GM21723 (cell line): ENCODE results near the gene RSBN1.

Source experiments
- ATAC-seq: cut with Tn5 transposase; IDR thresholded peaks from one replicate; pipeline ENCODE4 v1.9.1; 2021; ENCODE audit warnings: mild to moderate bottlenecking, moderate library complexity; ENCODE audit not compliant: unreplicated experiment

The RSBN1 gene

GRCh38 chr1:113813218-113813617, 942 bp upstream of the RSBN1 start:
- no peak for ATAC-seq

DNA sequence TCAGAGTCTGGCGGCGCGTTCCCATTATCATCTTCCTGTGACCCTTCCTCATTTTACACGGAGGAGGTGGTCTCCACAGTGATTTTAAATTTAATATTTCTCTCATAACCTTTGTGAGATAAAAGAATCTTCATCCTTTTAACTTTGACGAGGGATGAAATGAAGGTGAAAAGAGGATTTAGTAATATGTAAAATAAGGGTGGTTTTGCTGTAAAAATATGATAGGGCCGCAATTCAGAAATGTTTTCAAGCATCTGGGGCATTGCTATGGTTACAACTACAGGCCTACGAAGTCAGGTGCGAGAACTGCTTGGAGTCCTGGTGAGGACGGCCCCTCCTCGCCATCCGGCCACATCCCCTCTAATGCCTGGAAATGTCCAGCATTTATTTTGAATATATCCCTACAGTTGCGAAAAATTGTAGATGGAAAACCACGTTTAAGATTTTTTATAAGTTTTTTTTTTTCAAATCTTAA, 422 bp upstream of the RSBN1 start:
- no peak for ATAC-seq

DNA sequence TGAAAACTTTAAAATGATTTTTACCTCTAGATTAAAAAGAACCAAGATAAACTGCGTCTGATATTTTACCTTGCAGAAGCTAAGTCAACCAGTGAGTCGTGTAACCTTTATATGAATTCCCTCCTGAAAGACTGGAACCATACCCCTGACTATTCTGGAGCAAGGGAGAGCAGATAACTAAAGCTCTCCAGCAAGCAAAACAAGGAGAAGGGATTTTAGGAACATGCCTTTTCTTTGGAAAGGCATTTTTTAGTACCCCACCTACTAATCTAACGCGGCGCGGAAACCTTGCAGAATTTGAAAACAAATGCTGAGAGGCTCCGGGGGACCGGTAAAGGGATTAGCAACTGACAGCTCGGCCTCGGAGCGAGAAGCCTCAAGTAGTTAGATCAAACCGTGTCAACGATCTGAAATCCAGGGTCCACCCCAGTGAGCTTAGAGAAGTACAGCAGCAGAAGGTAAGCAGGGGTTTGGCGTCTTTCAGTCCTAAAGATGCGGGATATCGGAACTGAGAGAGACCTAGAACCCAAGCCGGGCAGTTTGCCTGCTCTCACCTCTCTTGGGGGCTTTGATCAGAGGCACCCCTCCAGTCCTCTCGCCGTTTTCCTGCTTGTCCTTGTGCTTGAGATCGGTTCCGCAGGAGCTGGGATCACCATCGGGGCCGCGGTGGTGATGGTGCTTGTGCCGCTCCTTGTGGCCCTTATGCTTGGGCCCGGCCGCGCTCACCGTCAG, 954 bp downstream of the RSBN1 start:
- ATAC-seq, result peak; percentile 44

DNA sequence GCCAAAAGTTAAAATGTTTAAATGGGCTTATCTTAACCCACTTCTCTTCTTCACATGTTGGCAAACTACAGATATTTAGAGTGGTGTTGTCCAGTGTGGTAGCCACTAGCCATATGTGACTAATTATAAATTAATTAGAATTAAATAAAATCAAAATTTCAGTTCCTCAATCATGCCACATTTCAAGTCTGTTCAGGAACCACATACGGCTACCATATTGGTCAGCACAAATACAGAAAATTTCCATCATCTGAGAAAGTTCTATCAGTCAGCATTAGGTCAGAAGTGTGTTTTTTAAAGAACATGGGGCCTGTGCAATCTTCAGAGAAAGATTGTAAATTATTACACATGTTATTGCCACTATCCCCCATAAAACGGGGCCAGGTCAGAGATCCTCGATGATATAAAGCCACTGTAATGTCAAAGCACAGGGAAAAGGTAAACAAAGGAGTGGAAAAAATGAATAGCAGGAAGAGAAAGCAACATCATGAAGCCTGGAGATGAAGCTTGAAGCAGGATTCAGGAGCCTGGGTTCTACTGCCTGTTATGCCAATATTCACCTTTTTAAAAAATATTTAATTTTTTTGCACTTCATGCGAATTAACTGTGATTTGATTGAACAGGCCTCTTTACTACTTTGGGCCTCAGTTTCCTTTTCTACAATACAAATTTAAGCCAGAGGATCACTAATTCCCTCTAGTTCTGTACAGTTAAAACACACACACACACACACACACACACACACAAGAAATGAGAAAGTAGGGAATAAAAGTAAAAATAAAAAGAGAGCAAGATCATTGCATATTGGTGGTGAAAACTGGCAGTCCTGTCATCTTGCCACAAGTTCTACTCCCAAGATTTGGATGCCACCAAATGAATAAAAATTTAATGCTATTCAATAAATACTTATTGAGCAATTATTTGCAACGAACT, 2.3 kb downstream of the RSBN1 start:
- no peak for ATAC-seq

- ATAC-seq, result no peak
Observed at GRCh38 chr1:113808450-113809195, 3.7 kb downstream of the RSBN1 start.

- no peak for ATAC-seq
Observed at GRCh38 chr1:113805639-113806038, 6.6 kb downstream of the RSBN1 start.

GRCh38 chr1:113805256-113805531, 7.1 kb downstream of the RSBN1 start:
- ATAC-seq, result no peak

DNA sequence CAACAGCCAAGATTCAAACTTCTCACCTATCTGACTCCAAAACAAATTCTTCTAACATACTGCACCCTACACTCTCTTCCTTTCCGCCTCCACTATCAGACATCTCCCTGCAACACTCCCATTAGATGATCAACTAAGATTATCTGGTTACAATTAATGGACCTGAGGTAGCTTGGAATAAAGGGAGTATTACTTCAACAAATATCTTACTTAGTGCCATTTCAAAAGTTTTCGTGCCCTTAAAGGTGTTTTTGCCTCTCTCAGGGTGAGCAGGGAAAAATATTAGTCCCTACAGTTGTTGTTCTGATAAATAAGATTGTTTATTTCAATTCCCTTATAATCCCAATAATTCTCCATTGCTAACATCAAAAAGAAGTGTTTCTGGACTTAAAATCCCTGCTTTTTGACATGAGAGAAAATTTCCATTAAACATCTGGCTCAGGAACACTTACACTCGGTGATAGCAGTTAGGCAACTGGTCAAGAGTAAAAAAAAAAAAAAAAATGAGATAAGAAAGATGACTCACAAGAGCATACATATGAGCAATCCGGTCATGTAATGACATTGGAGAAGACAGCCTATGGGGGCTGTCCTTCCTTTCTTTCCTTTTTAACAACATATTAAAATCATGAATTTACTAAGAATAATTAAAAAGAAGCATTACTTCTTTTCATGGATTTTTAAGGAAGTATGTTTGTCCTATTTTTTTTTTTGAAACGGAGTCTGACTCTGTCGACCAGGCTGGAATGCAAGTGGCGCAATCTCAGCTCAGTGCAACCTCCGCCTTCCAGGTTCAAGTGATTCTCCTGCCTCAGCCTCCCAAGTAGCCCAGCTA, 7.6 kb downstream of the RSBN1 start:
- no peak for ATAC-seq

- no peak for ATAC-seq
Observed at GRCh38 chr1:113802367-113803007, 9.8 kb downstream of the RSBN1 start.

GRCh38 chr1:113800487-113800886, 11.8 kb downstream of the RSBN1 start:
- no peak for ATAC-seq

DNA sequence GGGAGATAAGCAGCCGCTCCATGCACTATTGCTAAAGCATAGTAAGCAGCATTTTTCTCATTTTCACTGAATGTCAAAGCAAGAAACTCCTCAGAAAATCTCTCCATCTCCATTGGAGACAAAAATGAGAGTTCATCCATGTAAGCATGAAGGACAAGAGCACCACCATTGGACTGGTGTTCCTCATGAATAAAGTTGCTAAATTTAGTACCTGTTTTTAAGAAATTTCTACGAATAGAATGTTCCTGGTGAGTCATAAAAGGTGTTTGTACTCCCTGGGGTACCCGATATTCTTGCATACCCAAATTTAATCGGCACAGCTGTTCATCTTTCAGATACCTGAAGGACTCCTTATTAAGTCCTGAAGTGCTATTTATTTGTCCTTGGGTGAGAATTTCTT, 14.8 kb downstream of the RSBN1 start:
- ATAC-seq, result no peak

- ATAC-seq, result no peak
Observed at GRCh38 chr1:113793878-113794834, 18.1 kb downstream of the RSBN1 start.

GRCh38 chr1:113792986-113793385, 19.3 kb downstream of the RSBN1 start:
- ATAC-seq, result no peak

DNA sequence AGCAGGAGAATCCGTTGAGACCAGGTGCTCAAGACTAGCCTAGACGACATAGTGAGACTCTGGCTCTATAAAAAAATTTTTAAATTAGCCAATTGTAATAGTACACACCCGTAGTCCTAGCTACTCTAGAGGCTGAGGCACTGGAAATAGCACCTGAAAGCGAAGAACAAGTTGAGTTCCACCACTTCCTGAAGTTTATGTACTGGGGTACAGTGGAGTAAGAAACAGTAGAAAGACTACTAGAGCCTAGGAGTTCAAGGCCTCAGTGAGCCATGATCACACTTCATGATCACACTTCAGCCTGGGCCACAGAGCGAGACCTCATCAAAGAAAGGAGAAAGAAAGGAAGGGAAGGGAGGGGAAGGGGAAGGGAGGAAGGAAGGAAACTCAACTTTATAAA, 19.8 kb downstream of the RSBN1 start:
- no peak for ATAC-seq

- ATAC-seq, result no peak
Observed at GRCh38 chr1:113788802-113789201, 23.5 kb downstream of the RSBN1 start.

- no peak for ATAC-seq
Observed at GRCh38 chr1:113787663-113788062, 24.6 kb downstream of the RSBN1 start.

GRCh38 chr1:113786069-113786468, 26.2 kb downstream of the RSBN1 start:
- no peak for ATAC-seq

GRCh38 chr1:113784104-113784779, 28.0 kb downstream of the RSBN1 start:
- peak; percentile 62 for ATAC-seq
